NCI-H226 (cell line): ENCODE results near the gene SH3RF1.
"Not testable (repeated sequence)": the region's sequence is repeated elsewhere in the genome, so short reads cannot be mapped to it uniquely, and the experiment has no call there.

Experiments used
- DNase-seq: peaks from one replicate; pipeline ENCODE4 v3.0.0-alpha.2; 2015

Gene SH3RF1

GRCh38 chr4:169222761-169223160 lies 48.0 kb downstream of the SH3RF1 start:
- no peak for DNase-seq

GRCh38 chr4:169221662-169222061 lies 49.1 kb downstream of the SH3RF1 start:
- DNase-seq, result no peak

- DNase-seq, result no peak
Observed at GRCh38 chr4:169220854-169221411, 49.8 kb downstream of the SH3RF1 start.

- DNase-seq, result no peak
Observed at GRCh38 chr4:169220447-169220846, 50.3 kb downstream of the SH3RF1 start.

GRCh38 chr4:169219440-169219839 lies 51.3 kb downstream of the SH3RF1 start:
- no peak for DNase-seq

- no peak for DNase-seq
Observed at GRCh38 chr4:169215656-169216055, 55.1 kb downstream of the SH3RF1 start.

GRCh38 chr4:169212981-169213380 lies 57.8 kb downstream of the SH3RF1 start:
- no peak for DNase-seq

- DNase-seq, result no peak
Observed at GRCh38 chr4:169210504-169211118, 60.1 kb downstream of the SH3RF1 start.

- no peak for DNase-seq
Observed at GRCh38 chr4:169209388-169209883, 61.3 kb downstream of the SH3RF1 start.

- peak; percentile 40 for DNase-seq
Observed at GRCh38 chr4:169208516-169208915, 62.2 kb downstream of the SH3RF1 start.

- no peak for DNase-seq
Observed at GRCh38 chr4:169208090-169208455, 62.7 kb downstream of the SH3RF1 start.

GRCh38 chr4:169207436-169208089 lies 63.2 kb downstream of the SH3RF1 start:
- no peak for DNase-seq

GRCh38 chr4:169205744-169206080 lies 65.0 kb downstream of the SH3RF1 start:
- no peak for DNase-seq

GRCh38 chr4:169205075-169205743 lies 65.5 kb downstream of the SH3RF1 start:
- no peak for DNase-seq

- DNase-seq, result peak; percentile 12
Observed at GRCh38 chr4:169203891-169204290, 66.9 kb downstream of the SH3RF1 start.

GRCh38 chr4:169203278-169203677 lies 67.5 kb downstream of the SH3RF1 start:
- not testable (repeated sequence) for DNase-seq

- DNase-seq, result no peak
Observed at GRCh38 chr4:169202878-169203277, 67.9 kb downstream of the SH3RF1 start.

- DNase-seq, result peak; percentile 17
Observed at GRCh38 chr4:169202145-169202699, 68.5 kb downstream of the SH3RF1 start.

- no peak for DNase-seq
Observed at GRCh38 chr4:169201222-169202144, 69.3 kb downstream of the SH3RF1 start.

GRCh38 chr4:169200361-169201030 lies 70.3 kb downstream of the SH3RF1 start:
- DNase-seq, result no peak

GRCh38 chr4:169199184-169199583 lies 71.6 kb downstream of the SH3RF1 start:
- no peak for DNase-seq

- DNase-seq, result no peak
Observed at GRCh38 chr4:169198167-169198566, 72.6 kb downstream of the SH3RF1 start.
